GM21381 (cell line): ENCODE results near the gene FAM3A.

ENCODE experiments used
- ATAC-seq: cut with Tn5 transposase; IDR thresholded peaks from one replicate; pipeline ENCODE4 v1.9.1; 2021; ENCODE audit warnings: mild to moderate bottlenecking, moderate library complexity; ENCODE audit not compliant: unreplicated experiment

FAM3A gene

GRCh38 chrX:154483325-154483724, 32.7 kb downstream of the FAM3A start:
- ATAC-seq = no peak

- no peak for ATAC-seq
These were observed 33.2 kb downstream of the FAM3A start for GRCh38 chrX:154482786-154483185.

DNA sequence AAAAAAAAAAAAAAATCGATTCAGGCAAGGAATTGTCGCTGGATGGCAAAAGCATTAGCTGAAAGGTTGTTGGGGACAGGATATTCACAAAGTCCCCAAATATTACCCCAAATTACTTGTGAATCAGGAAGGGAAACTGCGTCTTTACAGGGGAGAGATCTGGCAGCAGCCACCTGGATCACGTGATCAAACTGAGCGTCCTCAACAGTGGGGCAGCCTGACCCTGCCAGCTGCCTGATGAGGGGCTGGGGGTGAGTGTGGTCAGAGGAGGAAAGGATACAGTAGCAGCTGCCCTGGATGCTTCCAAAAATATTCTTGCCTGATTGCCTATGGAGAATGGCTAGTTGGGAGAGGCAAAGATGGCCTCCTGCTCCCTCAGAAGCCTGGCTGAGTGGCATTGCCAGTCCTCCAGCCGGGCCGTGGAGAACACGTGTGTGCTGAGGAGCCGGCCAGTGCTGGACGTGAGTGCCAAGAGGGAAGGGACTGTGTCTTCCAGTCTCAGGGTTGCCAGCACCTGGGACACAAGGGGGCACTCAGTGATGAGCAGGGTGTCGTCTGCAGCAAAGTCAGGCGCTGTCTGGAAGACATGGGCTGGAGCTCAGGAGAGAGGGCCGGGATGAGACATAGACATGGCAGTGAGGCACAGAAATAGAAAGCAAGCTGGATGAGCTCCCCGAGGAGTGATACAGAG, 34.0 kb downstream of the FAM3A start:
- ATAC-seq = no peak

DNA sequence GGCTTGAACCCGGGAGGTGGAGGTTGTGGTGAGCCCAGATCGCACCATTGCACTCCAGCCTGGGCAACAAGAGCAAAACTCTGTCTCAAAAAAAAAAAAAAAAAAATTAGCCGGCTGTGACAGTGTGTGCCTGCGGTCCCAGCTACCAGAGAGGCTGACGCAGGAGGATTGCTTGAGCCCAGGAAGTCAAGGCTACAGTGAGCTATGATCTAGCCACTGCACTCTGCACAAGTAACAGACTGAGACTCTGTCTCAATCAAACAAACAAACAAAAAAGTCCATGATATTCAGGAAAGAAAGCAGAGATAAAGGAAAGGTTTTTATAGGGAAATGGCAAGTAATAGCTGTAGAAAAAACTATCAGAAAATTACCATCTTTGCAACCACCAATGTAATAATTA, 34.8 kb downstream of the FAM3A start:
- no peak for ATAC-seq

GRCh38 chrX:154478728-154479622, 37.1 kb downstream of the FAM3A start, which contains the start of gene LAGE3:
LAGE3 (minus strand) TSS chrX:154479281; CDS start chrX:154478915, 366 bp downstream.
- ATAC-seq = peak; percentile 86

GRCh38 chrX:154477891-154478477, 38.0 kb downstream of the FAM3A start:
- ATAC-seq = no peak

DNA sequence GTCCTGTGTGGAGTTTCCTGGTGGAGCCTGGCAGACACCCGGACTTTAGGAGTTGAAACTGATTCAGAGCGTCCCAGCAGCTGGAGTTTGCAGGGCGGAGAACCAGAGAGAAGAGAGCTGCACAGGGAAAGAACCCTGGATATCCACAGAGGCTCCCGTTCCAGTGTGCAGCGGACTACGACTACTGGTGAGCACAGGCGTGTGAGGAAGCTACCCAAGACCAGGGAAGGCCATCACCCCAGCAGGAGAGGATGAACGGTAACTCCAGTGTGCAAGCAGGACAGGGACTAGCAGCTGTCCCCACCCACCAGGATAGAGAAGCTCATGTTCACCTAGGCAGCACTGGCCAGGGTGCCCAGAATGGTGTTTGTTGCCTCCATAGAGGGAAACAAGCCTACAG, 39.2 kb downstream of the FAM3A start:
- no peak for ATAC-seq

DNA sequence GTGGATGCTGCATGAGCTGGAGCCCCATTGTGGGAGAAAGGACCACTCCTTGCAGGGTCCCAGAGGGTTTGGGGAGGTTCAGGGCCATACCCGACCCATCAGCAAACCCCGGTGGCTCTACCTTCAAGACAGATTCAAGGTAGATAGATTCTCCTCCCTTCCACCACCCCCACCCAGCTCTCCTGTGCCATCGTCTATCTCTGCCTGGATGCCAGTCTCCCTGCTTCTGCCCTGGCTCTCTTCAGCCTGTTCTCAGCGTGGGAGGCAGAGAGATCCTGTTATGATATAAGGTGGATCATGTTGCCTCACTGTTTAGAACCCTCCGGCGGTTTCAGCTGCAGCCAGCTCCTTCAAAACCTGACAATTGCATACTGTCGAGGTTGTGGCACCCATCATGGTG, 42.3 kb downstream of the FAM3A start:
- no peak for ATAC-seq

GRCh38 chrX:154472685-154473632, 43.1 kb downstream of the FAM3A start:
- no peak for ATAC-seq

- no peak for ATAC-seq
These were observed 44.0 kb downstream of the FAM3A start for GRCh38 chrX:154471839-154472684.

GRCh38 chrX:154470914-154471568, 45.0 kb downstream of the FAM3A start:
- no peak for ATAC-seq

DNA sequence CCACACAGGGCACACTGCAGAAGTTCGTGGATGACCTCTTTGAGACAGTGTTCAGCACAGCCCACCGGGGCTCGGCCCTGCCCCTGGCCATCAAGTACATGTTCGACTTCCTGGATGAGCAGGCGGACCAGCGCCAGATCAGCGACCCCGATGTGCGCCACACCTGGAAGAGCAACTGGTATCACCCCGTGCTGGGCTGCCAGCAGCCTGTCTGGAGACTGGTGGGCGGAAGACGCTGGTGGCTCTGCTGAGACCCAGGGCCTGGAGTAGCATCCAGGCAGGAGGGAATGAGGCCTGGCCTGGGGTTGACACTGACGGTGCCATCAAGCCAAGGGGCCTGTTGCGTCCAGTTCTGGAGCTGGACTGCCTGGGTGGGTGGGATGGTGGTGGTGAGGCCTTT, 45.6 kb downstream of the FAM3A start:
- no peak for ATAC-seq

DNA sequence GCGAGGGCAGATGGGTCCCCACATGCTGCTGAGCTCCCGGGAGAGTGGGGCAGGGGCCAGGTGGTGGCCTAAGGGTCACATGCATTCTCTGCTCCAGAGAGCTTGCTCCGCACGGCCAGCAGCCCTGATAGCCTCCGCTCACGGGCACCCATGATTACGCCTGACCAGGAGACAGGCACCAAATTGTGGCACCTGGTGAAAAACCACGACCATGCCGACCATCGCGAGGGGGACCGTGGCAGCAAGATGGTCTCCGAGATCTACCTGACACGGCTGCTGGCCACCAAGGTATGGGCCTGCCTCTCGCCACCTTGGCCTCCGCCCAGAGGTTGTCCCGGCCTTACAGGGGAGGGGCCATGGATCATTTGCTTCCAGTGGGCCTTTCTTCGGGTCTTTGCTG, 46.2 kb downstream of the FAM3A start:
- ATAC-seq = no peak

- ATAC-seq = no peak
These were observed 46.9 kb downstream of the FAM3A start for GRCh38 chrX:154469114-154469513.

DNA sequence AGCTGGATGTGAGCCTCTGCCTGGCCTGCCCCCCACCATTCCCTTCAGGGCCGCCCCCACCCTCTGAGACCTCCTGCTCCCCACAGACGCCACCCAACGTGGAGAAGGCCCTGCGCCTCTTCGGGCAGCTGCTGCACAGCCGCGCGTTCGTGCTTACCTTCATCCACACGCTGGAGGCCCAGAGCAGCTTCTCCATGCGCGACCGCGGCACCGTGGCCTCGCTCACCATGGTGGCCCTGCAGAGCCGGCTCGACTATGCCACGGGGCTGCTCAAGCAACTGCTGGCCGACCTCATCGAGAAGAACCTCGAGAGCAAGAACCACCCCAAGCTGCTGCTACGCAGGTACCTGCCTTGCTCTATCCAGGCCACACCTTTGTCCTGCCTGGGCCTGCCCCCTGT, 47.8 kb downstream of the FAM3A start:
- ATAC-seq = no peak

- ATAC-seq = no peak
These were observed 48.5 kb downstream of the FAM3A start for GRCh38 chrX:154467556-154467955.

GRCh38 chrX:154466907-154467306, 49.1 kb downstream of the FAM3A start:
- ATAC-seq = no peak

DNA sequence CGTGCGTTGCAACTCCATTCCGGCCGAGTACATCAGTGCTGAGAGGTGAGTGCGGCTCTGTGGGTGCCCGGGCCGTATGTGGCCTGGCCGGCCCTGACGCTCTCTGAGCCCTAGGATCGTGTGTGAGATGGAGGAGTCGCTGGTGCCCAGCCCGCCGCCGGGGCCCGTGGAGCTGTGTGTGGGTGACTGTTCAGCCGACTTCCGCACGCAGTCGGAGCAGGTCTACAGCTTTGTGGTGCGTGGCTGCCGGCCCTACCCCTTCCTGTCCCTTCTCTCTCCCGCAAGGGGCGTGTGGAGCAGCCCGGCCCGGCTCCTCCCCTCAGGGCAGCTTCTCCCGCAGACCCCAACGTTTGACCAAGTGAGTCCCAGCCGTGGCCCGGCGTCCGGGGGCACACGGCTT, 50.0 kb downstream of the FAM3A start:
- no peak for ATAC-seq

GRCh38 chrX:154465601-154466000, 50.4 kb downstream of the FAM3A start:
- no peak for ATAC-seq
